HG03354 (cell line): Measurements from ENCODE around the gene FOXO3B.
A peak's percentile ranks its signal among the peaks of the same experiment; 100 is the strongest.
"Not testable (repeated sequence)": the region's sequence is repeated elsewhere in the genome, so short reads cannot be mapped to it uniquely, and the experiment has no call there.

ENCODE experiments used
- ATAC-seq: cut with Tn5 transposase; IDR thresholded peaks from one replicate; pipeline ENCODE4 v1.9.1; 2021; ENCODE audit warnings: mild to moderate bottlenecking; ENCODE audit not compliant: unreplicated experiment, poor library complexity, severe bottlenecking

FOXO3B gene

DNA sequence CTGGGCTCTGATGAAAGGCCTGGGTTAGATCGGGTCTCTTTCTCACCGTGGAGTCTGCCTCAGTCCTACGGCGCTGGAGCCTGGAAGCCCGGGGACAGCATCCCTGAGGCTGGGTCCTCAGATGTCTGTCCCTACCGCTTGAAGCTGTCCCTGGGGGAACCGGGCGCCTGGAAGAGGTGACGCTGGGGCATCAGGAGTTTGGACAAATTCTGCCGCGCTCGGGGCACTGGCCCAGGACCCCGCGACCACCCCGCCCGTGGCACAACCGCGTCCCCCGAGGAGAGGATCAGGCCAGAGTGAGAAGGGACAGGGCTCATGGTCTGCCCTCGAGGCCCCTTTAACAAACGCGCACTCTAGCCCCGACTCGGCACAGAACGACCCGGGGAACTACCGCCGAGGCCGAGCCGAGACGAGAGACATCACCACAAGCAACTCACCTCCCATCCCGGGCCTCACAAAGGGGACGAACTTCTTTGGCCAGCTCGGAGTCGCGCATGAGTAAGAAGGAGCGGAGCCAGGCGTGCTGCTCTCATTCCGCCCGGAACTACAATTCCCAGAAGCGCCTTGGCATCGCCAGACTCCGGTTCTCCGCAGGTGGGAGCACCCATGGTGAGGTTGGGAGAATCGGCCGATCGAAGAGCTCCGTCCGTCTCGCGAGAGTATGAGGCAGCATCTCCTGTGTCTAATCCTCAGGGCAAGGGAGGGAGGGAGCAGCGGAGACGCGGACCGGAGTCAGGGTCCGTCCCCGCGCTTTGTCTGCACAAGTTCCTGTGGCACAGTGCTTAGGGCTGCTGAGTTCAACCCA is at the start of gene FOXO3B:
Gene FOXO3B (minus strand): TSS at position 548 of the 805 bp plus-strand sequence. CDS start 663 bp downstream, outside the sequence.
- ATAC-seq = peak; percentile 87

DNA sequence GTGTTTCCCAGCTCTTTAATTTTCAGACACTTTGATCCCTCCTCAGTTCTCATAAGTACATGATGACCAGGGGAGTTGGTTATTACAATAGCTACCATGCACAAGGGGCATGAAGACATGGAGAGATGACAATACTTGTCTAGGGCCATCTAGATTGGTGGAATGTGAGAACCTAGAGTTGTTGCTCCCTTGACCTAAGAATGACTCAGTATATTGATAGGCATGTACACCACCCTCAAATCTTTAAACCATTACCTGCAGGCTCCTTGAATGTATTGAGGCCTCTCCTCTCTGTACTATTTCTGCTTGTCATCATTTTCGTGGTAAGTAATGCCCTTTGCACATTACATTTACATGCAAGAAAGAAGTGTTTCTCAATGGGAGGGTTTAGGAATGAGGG is 41.4 kb upstream of the FOXO3B start:
- ATAC-seq = not testable (repeated sequence)

DNA sequence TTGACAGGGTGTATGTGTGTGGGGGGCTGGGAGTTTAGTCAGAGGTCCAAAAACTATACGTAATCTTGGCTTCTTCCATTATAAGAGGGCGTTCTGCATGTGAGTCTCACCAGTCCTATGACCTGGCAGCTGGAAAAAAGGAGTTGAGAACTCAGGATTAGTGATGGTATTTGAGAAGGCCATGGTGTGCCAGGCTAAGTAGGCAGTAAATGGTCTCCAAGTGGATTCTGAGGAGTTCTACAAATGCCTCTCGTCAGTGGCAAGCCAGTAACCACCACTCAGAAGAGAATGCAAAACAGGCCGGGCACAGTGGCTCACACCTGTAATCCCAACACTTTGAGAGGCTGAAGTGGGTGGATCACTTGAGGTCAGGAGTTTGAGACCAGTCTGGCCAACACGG is 40.5 kb upstream of the FOXO3B start:
- ATAC-seq = not testable (repeated sequence)

DNA sequence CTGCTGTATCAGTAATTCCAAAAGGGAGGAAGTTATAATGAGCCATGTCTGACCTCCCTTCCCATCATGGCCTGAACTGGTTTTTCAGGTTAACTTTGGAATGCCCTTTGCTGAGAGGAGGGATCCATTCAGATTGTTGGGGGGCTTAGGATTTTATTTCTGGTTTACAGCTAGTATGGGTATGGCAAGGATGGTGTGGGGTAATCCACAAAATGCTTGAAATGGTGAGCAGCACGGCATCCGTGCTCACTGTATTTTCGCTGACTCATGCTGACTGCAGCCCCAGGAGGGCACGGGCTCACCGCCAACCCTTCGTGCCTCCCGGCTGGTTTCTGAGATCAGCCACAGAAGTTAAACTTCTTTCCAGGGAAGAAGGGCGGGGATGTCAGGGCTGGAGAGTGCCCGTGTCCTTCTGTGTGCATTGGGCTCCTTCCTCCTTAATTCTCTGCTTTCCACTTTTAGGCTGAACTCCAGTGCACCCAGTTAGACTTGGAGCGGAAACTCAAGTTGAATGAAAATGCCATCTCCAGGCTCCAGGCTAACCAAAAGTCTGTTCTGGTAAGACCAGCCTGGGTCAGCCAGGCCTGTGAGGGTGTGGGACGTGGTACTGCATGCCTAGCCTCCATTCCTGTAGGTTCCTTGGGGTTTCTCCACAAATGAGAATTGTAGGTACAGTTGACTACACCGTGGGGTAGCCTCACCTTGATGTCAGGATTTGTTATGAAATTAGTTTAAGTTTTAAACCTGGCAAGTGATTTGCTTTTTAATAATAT is 39.8 kb upstream of the FOXO3B start:
- not testable (repeated sequence) for ATAC-seq

DNA sequence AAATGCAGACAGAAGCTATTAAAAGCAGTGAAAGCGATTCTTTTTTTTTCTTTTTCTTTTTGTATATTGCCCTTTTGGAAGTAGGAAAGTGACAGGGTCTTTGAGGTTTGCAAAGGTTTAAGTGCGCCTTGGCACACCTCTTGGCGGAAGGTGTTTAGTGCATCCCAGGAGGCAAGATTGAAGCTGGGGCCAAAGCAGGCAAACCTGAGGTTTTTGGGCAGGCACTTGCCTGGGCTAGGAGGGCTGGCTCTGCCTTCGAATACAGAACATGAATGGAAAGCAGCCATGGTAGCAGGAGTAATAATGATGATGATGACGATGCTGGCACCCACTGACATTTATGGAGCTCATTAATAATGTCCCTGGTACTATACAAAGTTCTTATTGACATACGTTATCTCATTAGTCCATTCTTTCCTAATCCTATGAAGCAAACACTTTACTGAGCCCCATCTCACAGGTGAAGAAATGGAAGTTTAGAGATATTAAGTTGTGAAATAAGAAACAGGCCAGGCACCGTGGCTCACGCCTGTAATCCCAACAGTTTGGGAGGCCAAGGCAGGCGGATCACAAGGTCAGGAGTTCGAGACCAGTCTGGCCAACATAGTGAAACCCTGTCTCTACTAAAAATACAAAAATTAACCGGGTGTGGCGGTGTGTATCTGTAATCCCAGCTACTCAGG is 37.5 kb upstream of the FOXO3B start:
- ATAC-seq = not testable (repeated sequence)

DNA sequence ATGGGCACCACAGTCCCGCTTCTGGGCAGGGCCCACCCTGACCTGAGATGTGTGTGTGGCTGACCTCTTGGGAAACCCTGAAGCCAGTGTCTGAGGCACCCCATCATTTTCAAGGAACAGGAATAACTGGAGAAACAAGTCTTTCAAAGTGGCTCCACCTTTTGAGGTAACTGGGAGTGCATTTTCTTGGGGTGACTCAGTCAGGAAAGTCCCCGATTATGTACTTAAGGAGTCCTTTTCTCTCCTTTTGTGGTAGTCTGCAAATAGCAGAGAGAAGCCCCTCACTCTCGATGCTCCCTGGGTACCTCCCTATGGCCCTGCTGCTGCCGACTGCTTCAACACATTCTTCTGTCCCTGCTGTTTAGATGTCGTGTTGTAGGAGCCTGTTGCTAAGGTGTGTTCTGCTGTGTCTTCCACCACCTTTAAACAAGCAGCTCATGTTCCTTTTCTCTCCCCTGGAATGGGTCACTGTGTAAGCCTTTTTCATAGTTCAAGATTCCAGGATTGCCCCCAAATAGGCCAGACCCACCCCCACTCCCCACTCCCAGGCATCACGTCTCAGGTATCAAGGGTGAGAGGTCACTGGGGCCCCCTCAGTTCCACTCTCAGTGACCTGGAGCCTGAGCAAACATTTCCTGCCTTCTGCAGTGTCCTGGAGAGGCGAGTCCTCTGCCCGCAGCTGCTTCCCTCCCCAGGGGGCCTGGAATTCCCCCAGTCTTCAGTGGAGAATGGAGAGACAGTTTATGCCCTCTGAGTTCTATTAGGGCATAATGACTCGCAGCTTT is 36.7 kb upstream of the FOXO3B start:
- ATAC-seq = not testable (repeated sequence)

DNA sequence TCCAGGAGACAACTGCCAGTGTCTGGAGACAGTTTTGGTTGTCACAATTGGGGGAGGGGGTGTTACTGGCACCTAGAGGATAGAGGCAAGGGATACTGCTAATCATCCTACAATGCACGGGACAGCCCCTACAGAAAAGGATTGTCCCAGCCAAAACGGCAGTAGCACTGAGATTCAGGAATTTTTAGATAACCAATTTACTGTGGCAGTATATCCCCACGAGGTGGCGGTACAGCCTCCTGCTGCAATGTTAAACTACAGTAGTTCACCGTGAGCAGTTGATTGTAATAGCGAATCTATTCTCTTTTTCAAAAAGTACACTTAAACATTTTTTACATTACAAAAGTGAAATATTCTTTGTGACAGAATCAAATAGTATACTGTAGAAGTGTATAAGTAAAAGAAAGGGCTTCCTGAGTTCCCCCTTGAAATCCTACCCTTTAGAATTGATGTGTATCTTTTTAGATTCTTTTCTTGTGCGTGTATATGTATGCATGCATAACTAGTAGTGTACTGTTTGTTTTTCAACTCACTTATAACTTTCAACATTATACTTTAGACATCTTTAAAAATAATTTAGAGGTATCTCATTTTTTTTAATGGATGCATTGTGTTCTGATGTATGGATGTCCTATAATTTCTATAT is 30.4 kb upstream of the FOXO3B start:
- ATAC-seq = not testable (repeated sequence)

DNA sequence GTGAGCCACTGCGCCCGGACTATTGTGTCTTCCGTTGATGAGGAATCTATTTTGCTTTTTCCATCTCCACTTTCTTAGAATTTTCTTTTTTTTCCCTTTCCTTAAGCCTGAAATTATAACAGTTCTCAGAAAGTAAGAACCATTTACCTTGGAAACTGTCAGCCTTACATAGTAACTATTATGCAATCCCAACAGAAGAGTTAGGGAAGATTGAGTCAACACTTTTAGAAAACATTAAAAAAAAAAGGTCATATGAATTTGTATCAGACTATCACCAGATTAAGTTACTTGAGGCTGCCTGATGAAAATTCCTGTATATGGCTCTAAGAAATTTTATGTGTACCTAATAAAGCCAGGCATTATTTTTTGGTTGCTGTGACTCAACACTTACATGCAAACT is 26.1 kb upstream of the FOXO3B start:
- ATAC-seq = not testable (repeated sequence)

DNA sequence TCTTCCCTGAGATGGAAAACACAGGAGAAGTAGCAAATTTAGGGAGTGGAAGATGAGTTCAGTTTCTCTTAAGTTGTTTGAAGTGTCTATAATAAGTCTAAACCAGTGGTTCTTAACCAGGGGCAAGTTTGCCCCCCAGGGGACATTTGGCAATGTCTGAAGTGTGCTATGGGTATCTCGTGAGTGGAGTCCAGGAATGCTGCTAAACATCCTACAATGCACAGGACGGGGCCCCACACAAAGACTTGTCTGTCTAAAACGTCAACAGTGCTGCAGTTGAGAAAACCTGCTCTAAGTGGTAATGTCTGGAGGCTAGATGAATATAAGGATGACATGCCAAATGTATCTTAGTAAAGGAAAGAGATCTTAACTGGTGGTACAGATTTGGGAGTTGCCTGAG is 23.8 kb upstream of the FOXO3B start:
- ATAC-seq = not testable (repeated sequence)

DNA sequence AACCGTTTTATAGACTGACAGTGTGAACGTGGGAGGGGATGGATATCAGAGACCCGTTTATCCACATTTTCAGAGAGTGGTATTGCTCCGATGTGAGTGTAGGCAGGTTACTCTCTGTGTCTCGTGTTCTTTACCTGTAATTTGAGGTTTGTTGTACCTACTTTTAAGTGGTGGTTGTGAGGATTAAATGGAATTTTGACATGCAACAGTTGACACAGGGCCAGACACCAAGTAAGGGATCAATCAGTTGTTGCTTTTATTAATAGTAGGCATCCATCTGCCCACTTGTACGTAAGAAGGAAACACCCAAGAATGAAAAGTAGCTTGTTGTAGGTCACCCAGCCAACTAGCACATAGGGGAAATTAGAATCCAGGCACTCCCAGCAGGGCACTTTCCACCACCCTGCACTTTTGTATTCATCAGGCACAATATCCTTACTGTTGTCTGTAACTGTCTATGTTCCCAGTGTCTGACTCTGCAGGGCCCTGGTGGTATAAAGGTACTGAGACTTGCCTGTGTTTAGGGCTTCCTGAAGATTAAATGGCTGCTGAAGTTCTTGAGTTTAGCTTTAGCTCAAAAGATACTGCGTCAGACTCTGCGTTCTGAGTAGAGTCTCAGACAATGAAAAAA is 16.5 kb upstream of the FOXO3B start:
- not testable (repeated sequence) for ATAC-seq

DNA sequence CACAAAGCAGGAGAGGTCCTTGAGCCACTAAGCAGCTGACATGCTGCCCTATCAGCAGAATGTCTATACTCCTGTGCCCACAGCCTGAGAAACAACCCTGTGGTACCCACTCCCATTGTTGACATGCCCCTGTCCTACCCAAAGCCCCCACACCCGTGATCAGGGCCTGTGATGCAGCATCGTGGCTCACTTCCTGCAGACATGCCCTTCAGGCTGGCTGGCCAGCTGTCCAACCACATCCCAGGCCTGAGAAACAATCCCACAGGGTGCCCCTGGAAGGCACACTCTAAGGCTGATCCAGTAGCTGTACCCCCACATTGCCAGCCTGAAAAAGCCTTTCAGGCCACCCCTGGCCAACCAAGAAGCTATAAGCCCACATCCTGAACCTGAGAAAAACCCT is 13.0 kb upstream of the FOXO3B start:
- not testable (repeated sequence) for ATAC-seq

DNA sequence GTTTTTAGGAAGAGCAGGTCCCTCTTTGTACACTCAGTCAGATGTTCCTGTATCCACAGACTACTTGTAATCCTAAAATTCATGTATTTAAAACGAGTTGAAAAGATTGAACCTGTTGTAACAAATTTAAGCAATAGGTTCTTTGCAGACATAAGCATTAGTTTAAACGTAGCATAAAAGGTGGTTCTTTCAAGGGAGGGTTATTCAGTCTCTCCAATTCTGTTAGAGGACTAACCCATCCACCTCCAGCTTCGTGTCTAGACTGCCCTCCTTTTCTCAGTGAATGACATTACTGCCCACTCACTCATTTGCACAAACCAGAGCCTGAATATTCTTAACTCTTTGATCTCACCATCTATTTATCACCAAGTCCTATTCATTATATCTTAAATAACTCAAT is 554 bp upstream of the FOXO3B start:
- ATAC-seq = not testable (repeated sequence)

DNA sequence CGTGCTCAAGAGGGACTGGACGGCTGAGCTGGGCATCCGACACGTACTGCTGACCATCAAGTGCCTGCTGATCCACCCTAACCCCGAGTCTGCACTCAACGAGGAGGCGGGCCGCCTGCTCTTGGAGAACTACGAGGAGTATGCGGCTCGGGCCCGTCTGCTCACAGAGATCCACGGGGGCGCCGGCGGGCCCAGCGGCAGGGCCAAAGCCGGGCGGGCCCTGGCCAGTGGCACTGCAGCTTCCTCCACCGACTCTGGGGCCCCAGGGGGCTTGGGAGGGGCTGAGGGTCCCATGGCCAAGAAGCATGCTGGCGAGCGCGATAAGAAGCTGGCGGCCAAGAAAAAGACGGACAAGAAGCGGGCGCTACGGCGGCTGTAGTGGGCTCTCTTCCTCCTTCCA is 4.7 kb downstream of the FOXO3B start:
- ATAC-seq = not testable (repeated sequence)

DNA sequence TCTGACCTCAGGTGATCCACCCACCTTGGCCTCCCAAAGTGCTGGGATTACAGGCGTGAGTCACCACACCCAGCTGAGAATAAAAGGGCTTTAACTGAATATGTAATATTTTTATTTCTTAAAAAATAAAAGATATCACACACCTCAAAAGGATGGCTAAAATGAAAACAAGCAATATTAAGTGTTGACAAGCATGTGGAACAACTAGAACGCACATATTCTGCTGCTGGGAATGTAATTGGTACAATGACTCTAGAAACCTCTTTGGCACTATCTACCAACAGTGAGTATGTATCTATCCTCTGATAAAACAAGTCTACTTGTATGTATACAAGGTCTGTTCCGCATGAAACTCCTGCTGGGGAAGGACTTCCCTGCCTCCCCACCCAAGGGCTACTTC is 5.2 kb downstream of the FOXO3B start:
- not testable (repeated sequence) for ATAC-seq

DNA sequence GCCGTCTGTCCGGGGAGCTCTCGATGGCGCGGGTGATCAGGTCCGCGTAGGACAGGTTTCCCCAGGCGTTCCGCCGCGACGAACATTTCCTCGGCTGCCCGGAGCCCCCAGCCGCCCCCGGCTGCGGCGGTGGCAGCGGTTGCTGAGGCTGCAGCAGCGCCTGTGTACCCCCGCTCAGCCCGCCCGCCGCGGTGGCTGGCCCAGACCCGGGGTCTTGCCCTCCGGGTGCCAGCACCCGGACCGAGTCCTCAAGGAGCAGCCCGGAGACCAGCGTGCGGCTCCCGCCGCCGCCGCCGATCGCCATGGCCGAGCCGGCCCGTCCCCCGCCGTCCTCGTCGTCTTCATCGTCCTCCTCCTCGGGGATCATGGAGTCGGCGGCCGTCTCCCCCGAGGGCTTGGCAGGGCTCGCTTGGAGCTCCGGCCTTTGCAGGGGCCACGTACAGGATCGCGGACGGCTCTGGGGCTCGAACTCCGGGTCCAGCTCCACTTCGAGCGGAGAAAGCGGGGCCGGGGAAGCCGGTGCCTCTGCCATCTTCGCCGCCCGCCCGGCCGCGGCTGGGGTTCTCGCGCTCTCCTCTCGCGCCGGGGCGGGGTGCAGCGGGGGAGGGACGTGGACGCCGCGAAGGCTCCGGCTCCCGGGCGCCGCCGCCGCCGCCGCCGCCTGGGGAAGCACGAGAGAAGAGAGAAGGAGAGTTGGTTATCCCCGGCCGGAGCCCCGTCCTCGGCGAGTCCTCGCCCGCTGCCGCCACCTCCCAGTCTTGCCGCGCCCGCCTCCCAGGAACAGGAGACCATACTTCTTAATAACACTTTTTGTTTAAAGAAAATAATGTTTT is 9.5 kb downstream of the FOXO3B start:
- ATAC-seq = not testable (repeated sequence)

DNA sequence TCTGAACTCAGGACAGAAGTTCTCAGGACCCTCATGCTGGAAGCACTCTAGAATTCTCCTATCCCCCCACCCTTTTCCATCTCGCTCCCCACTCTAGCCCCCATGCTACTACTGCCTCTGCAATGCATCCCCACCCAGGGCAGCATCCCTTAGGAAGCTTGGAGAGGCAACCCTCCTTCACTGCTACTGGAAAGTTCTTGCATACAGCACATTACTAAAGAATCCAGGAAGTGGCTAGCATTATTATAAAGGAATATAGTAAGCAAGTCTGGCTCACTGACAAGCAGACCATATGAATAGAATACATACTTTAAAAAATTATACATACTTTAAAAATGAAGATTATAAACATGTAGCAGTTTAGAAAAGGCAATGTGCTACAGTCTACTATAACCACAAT is 13.5 kb downstream of the FOXO3B start:
- not testable (repeated sequence) for ATAC-seq

DNA sequence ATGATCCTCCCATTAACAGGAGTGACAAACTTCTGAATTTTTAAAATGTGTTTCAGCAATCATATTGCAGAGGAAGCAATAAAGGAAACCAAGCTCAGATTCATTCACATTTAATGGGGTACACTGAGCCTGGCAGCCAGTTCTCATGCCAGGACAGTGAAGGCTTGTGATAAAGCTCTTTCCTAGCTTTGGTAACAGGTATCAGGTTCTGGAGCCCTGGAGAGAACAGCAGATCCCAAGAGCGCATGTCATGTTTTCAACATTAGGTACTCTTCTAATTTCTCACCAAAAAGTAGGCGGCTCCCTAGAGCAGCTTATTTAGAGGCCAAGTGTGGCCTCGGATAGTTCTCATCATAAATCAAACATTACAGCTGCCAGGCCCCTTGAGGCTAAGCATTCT is 14.6 kb downstream of the FOXO3B start:
- ATAC-seq = not testable (repeated sequence)

DNA sequence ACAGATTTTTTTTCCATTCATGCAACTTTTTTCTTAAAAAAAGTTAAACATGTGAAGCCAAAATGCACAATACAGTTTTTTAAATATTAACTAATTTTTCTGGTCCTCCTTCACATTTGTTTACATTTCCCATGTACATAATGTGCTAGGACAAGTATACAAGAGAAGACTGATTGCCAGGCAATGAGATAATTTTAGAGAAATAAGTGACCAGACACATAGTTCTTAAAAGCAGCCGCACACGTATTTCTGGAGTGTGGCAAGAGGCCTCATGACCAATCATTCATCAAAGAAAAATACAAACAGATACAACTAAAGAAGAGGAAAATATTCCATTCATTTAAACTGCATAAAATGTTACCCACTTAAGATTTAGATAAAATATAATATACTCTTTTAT is 15.8 kb downstream of the FOXO3B start:
- ATAC-seq = not testable (repeated sequence)
